ENCODE results near the gene POLRMT.

DNA sequence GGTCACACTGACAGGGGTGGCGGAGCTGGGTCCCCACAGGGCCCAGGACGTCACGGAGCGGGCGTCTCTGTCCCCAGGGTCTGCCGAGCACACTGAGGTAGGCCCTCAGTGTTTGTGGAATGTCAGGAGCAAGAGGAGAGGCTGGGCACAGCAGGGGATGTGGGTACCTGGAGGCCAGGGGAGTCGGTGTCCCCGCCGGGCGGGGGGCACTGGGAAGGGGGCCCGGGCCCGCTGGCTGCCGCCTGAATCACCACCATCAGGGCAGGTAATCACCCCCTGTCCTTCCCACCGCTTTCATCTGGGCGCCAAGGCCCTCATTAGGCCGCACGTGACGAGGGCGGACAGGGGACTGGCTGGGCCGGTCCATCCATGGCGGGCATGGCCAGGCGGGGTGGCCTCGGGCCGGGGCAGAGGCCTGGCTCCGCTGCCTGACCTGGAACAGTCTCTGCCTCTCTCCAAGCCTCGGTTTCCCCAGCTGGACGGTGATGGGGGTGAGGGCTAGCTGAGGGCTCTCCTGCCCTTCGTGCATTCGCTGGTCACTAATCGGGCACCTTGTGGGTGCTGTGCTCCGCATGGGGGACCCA, 7.4 kb upstream of the POLRMT start:
- TF ChIP-seq, protein P1, sequence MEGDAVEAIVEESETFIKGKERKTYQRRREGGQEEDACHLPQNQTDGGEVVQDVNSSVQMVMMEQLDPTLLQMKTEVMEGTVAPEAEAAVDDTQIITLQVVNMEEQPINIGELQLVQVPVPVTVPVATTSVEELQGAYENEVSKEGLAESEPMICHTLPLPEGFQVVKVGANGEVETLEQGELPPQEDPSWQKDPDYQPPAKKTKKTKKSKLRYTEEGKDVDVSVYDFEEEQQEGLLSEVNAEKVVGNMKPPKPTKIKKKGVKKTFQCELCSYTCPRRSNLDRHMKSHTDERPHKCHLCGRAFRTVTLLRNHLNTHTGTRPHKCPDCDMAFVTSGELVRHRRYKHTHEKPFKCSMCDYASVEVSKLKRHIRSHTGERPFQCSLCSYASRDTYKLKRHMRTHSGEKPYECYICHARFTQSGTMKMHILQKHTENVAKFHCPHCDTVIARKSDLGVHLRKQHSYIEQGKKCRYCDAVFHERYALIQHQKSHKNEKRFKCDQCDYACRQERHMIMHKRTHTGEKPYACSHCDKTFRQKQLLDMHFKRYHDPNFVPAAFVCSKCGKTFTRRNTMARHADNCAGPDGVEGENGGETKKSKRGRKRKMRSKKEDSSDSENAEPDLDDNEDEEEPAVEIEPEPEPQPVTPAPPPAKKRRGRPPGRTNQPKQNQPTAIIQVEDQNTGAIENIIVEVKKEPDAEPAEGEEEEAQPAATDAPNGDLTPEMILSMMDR (IDR thresholded peaks at IDR 0.05): no peak
- no peak for TF ChIP-seq POLR2A (IDR thresholded peaks at IDR 0.05)

Measured in adrenal gland (tissue), 5 donors.